K562 (cell line): ENCODE data around the gene CYLD. TPM values are rescaled to one million over a fixed set of nuclear protein-coding genes. Genes with fewer than 3 reads are reported as not detected.
A peak's percentile ranks its signal among the peaks of the same experiment; 100 is the strongest.

ENCODE experiments used
- CHAMP1 ChIP-seq: fragments of 450-650 bp; IDR thresholded peaks from 2 replicates; pipeline ENCODE4 v1.6.1; 2016; ENCODE audit warnings: mild to moderate bottlenecking
- HDAC3 ChIP-seq: fragments of 450-650 bp; IDR thresholded peaks from 2 replicates; pipeline ENCODE4 v1.6.1; 2018; ENCODE audit warnings: borderline replicate concordance, mild to moderate bottlenecking, moderate library complexity; ENCODE audit not compliant: partially characterized antibody
- HDAC8 ChIP-seq: fragments of 450-650 bp; IDR thresholded peaks from 2 replicates; pipeline ENCODE4 v1.6.1; 2016; ENCODE audit warnings: mild to moderate bottlenecking, missing genetic modification characterization, moderate library complexity, missing compliant biosample characterization
- HOXB6 ChIP-seq: fragments of 250-450 bp; sonication (Bioruptor Pico); IDR thresholded peaks from 2 replicates; pipeline ENCODE4 v1.5.1; 2022; ENCODE audit warnings: mild to moderate bottlenecking, borderline replicate concordance
- KDM1A ChIP-seq, 2 experiments: fragments of 450-650 bp; IDR thresholded peaks; 2 replicates each; pipeline ENCODE4 v1.6.1; 2016; ENCODE audit warnings: mild to moderate bottlenecking in 2 of 2
- KLF10 ChIP-seq: fragments of 250-450 bp; sonication (Bioruptor Pico); IDR thresholded peaks from 2 replicates; pipeline ENCODE4 v1.6.1; 2021; ENCODE audit warnings: matching md5 sums
- REST ChIP-seq, 2 experiments: fragments of 450-650 bp; formaldehyde crosslinking in 1 of 2; IDR thresholded peaks; 2 replicates each; pipeline versions ENCODE4 v1.4.0 to v1.6.1; 2014 to 2020; ENCODE audit warnings: mild to moderate bottlenecking in 2 of 2, borderline replicate concordance in 1 of 2, low read depth in 1 of 2
- RUNX1 ChIP-seq: sonication (generic); IDR thresholded peaks from 2 replicates; pipeline ENCODE4 v1.6.1; 2016; ENCODE audit warnings: antibody characterized with exemption, low read depth
- ZBTB17 ChIP-seq: fragments of 450-650 bp; formaldehyde crosslinking; IDR thresholded peaks from 2 replicates; pipeline ENCODE4 v1.4.0; 2020; ENCODE audit warnings: mild to moderate bottlenecking
- ZFP1 ChIP-seq: fragments of 450-650 bp; formaldehyde crosslinking; IDR thresholded peaks from 2 replicates; pipeline ENCODE4 v1.4.0; 2020; ENCODE audit warnings: mild to moderate bottlenecking, mixed read lengths
- ZNF165 ChIP-seq: fragments of 250-450 bp; sonication (Bioruptor Pico); IDR thresholded peaks from 2 replicates; pipeline ENCODE4 v1.4.0; 2020; ENCODE audit warnings: borderline replicate concordance
- ZNF212 ChIP-seq: fragments of 450-650 bp; formaldehyde crosslinking; IDR thresholded peaks from 2 replicates; pipeline ENCODE4 v1.4.0; 2020; ENCODE audit warnings: mild to moderate bottlenecking
- ZNF431 ChIP-seq: sonication (generic); formaldehyde crosslinking; IDR thresholded peaks from 2 replicates; pipeline ENCODE4 v1.8.0; 2022; ENCODE audit warnings: mild to moderate bottlenecking, missing genetic modification reagents
- ZNF77 ChIP-seq: fragments of 250-450 bp; sonication (Bioruptor Pico); IDR thresholded peaks from 2 replicates; pipeline ENCODE4 v1.5.0; 2020
- ZNF785 ChIP-seq: fragments of 250-450 bp; sonication (Bioruptor Pico); IDR thresholded peaks from 2 replicates; pipeline ENCODE4 v1.4.0; 2020; ENCODE audit warnings: mild to moderate bottlenecking
- polyA plus RNA-seq, 8 experiments: library from polyadenylated mRNA; depleted of rRNA in 4 of 8; stranded (reverse) in 5 of 8; unstranded in 3 of 8; fragments of >200 nt; fragmentation: Nextera tagmentation in 2 of 8; fragmentation: Illumina TruSeq in 1 of 8; extraction: Ambion mirVana in 2 of 8; extraction: Trizol in 1 of 8; gene quantifications; 2 replicates each; pipeline versions ENCODE4 v1.2.1 to v1.2.3, GENCODE V29; 2011 to 2014; ENCODE audit warnings: inconsistent platforms in 1 of 8, missing spikeins in 1 of 8
- total RNA-seq, 7 experiments: library from RNA; depleted of rRNA in 6 of 7; stranded (reverse); fragments of >200 nt in 6 of 7; fragmentation: Illumina TruSeq in 2 of 7; extraction: Trizol in 2 of 7; gene quantifications; 2 replicates each; pipeline versions ENCODE4 v1.2.1 to v1.2.3, GENCODE V29; 2011 to 2021; ENCODE audit warnings: low replicate concordance in 1 of 7
- TF ChIP-seq, protein P1 (sequence below): fragments of 450-650 bp; formaldehyde crosslinking; IDR thresholded peaks from 2 replicates; pipeline ENCODE4 v1.4.0; 2020; ENCODE audit warnings: mild to moderate bottlenecking, moderate library complexity

The CYLD gene
- total and polyA plus RNA-seq, 9 of the 15 experiments (the other 6 are each of a cell fraction or from before 2014, with no cell fraction given) = 3.4 to 7.4 (median 5.3) TPM

DNA sequence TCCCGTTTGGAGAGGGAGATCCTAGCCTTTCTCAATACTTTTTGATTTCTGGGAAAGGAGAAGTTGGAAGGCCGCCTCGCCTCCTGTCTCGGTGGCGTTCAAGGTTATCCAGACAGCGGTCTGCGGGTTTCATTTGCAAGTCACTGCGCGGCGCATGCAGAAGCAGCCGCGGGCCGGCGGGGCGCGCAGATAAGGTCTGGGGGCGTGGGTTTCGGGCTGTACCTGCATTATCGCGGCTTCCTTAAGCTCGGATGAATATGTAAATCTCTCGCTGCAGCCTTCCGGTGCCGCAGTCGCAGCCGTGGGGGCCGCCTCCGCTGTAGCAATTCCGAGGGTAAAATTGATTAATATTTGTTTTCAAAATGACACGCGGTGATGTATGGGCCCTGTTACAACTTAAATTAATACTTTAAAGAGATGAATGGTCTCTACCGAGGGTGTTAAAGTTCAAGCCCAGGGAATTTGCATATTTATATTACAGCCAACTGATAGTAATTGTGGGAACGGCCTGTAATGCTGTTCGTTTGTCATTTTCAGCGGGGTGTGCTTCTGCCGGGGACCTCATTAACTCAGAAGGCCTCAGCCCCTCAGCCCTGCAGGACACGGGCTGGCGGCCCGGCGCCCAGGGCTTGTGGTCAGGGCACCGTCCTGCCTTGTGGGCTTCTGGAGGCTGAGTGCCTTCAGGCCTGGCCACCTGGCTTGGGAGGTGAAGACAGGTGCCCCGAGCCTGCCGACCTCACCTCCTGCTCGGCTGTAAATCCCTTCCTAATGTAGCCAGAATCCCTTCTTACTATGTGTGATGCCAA is 99.4 kb downstream of the CYLD start (continued):
- TF ChIP-seq RUNX1 = 0 out of 2 replicates have a peak, but pooled peaks have one; percentile 82
- TF ChIP-seq ZNF77 (CRISPR knock-in tag) = no peak
- no peak for TF ChIP-seq ZFP1 (CRISPR knock-in tag)
- TF ChIP-seq ZNF165 (CRISPR knock-in tag) = no peak
- no peak for TF ChIP-seq ZNF785 (CRISPR knock-in tag)
- TF ChIP-seq CHAMP1 = no peak; the same call in 1 of the 2 replicates
- no peak for TF ChIP-seq ZNF212
- TF ChIP-seq ZBTB17 = no peak
- peak; percentile 90 for TF ChIP-seq HDAC3
- peak; percentile 42 for TF ChIP-seq REST (IDR thresholded peaks at IDR 0.05; ENCODE audit: borderline replicate concordance)
- TF ChIP-seq REST (CRISPR knock-in tag; IDR thresholded peaks at IDR 0.05; ENCODE audit: low read depth) = no peak
- TF ChIP-seq, protein P1, sequence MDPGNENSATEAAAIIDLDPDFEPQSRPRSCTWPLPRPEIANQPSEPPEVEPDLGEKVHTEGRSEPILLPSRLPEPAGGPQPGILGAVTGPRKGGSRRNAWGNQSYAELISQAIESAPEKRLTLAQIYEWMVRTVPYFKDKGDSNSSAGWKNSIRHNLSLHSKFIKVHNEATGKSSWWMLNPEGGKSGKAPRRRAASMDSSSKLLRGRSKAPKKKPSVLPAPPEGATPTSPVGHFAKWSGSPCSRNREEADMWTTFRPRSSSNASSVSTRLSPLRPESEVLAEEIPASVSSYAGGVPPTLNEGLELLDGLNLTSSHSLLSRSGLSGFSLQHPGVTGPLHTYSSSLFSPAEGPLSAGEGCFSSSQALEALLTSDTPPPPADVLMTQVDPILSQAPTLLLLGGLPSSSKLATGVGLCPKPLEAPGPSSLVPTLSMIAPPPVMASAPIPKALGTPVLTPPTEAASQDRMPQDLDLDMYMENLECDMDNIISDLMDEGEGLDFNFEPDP (CRISPR knock-in tag) = no peak
- TF ChIP-seq HDAC8 (tag) = no peak
- TF ChIP-seq ZNF431 (CRISPR knock-in tag) = no peak
- peak; percentile 83 to 84 for TF ChIP-seq KDM1A (IDR thresholded peaks at IDR 0.05)
- TF ChIP-seq HOXB6 (CRISPR knock-in tag) = no peak
- no peak for TF ChIP-seq KLF10 (CRISPR knock-in tag)
